GM21447 (cell line): ENCODE data around the gene INPP5A.
"Not testable (repeated sequence)": the region's sequence is repeated elsewhere in the genome, so short reads cannot be mapped to it uniquely, and the experiment has no call there.

Experiments used
- ATAC-seq: cut with Tn5 transposase; IDR thresholded peaks from one replicate; pipeline ENCODE4 v1.9.1; 2021; ENCODE audit not compliant: unreplicated experiment

INPP5A gene

GRCh38 chr10:132752378-132752777, 214.8 kb downstream of the INPP5A start:
- no peak for ATAC-seq

GRCh38 chr10:132752961-132753360, 215.4 kb downstream of the INPP5A start:
- no peak for ATAC-seq

GRCh38 chr10:132753596-132753995, 216.0 kb downstream of the INPP5A start:
- ATAC-seq: no peak

GRCh38 chr10:132754071-132754470, 216.5 kb downstream of the INPP5A start:
- no peak for ATAC-seq

- no peak for ATAC-seq
These were observed 217.7 kb downstream of the INPP5A start for GRCh38 chr10:132755166-132755711.

- no peak for ATAC-seq
These were observed 219.0 kb downstream of the INPP5A start for GRCh38 chr10:132756591-132756990.

- no peak for ATAC-seq
These were observed 219.6 kb downstream of the INPP5A start for GRCh38 chr10:132757171-132757570.

GRCh38 chr10:132758865-132759264, 221.3 kb downstream of the INPP5A start:
- no peak for ATAC-seq

- no peak for ATAC-seq
These were observed 223.9 kb downstream of the INPP5A start for GRCh38 chr10:132761395-132762060.

- no peak for ATAC-seq
These were observed 224.7 kb downstream of the INPP5A start for GRCh38 chr10:132762267-132762666.

- no peak for ATAC-seq
These were observed 226.0 kb downstream of the INPP5A start for GRCh38 chr10:132763545-132763944.

- no peak for ATAC-seq
These were observed 226.5 kb downstream of the INPP5A start for GRCh38 chr10:132764108-132764507.

GRCh38 chr10:132765435-132765834, 227.8 kb downstream of the INPP5A start:
- ATAC-seq: no peak

- ATAC-seq: no peak
These were observed 228.7 kb downstream of the INPP5A start for GRCh38 chr10:132766291-132766690.

GRCh38 chr10:132768346-132769248, 231.0 kb downstream of the INPP5A start:
- no peak for ATAC-seq

GRCh38 chr10:132770061-132771021, 232.8 kb downstream of the INPP5A start:
- ATAC-seq: no peak

GRCh38 chr10:132772816-132773215, 235.2 kb downstream of the INPP5A start:
- not testable (repeated sequence) for ATAC-seq

- ATAC-seq: no peak
These were observed 236.8 kb downstream of the INPP5A start for GRCh38 chr10:132774181-132774901.

- ATAC-seq: no peak
These were observed 237.6 kb downstream of the INPP5A start for GRCh38 chr10:132774902-132775863.
